Frontal cortex (tissue), 4 donors: ENCODE data around the gene SH3BP2. TPM values are rescaled to one million over a fixed set of nuclear protein-coding genes. Genes with fewer than 3 reads are reported as not detected.

Experiments
- DNase-seq, 2 donors: peaks; one replicate each; pipeline ENCODE4 v3.0.0; 2012; ENCODE audit warnings: low spot score in 2 of 2
- FAIRE-seq: peaks from 2 replicates; lab custom pipeline; 2012; peaks lifted over from hg19 to GRCh38; lab: Jason Lieb, UNC
- total RNA-seq: library from RNA; depleted of rRNA; stranded (reverse); fragments of >200 nt; gene quantifications from one replicate; pipeline ENCODE4 v1.2.3, GENCODE V29; 2014
- donor health status: control.
- donor health status: control.
- donor health status: control.

SH3BP2 gene
- total RNA-seq, 1 donor from 2014 or later, result 19.6 TPM

- no peak for FAIRE-seq
Measured at GRCh38 chr4:2829321-2829932, 36.5 kb downstream of the SH3BP2 start.

DNA sequence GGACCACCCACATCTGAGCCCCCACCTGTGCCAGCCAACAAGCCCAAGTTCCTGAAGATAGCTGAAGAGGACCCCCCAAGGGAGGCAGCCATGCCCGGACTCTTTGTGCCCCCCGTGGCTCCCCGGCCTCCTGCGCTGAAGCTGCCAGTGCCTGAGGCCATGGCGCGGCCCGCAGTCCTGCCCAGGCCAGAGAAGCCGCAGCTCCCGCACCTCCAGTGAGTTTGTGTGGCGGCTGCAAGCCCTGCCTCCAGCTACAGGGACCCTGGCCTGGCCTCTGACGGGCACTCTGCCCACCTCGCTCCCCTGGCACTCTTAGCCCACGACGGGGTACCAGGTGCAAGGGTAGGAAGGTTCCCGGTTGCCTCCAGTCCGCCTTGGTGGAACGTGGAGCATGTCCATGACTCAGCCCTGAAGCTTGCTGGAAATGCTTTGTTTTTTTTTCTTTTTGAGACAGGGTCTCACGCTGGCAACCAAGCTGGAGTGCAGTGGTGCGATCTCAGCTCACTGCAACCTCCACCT lies 37.1 kb downstream of the SH3BP2 start:
- FAIRE-seq (no peak), DNase-seq (no peak)

More at GRCh38 chr4:2829321-2829932, 36.5 kb downstream of the SH3BP2 start:
- DNase-seq, result no peak

DNA sequence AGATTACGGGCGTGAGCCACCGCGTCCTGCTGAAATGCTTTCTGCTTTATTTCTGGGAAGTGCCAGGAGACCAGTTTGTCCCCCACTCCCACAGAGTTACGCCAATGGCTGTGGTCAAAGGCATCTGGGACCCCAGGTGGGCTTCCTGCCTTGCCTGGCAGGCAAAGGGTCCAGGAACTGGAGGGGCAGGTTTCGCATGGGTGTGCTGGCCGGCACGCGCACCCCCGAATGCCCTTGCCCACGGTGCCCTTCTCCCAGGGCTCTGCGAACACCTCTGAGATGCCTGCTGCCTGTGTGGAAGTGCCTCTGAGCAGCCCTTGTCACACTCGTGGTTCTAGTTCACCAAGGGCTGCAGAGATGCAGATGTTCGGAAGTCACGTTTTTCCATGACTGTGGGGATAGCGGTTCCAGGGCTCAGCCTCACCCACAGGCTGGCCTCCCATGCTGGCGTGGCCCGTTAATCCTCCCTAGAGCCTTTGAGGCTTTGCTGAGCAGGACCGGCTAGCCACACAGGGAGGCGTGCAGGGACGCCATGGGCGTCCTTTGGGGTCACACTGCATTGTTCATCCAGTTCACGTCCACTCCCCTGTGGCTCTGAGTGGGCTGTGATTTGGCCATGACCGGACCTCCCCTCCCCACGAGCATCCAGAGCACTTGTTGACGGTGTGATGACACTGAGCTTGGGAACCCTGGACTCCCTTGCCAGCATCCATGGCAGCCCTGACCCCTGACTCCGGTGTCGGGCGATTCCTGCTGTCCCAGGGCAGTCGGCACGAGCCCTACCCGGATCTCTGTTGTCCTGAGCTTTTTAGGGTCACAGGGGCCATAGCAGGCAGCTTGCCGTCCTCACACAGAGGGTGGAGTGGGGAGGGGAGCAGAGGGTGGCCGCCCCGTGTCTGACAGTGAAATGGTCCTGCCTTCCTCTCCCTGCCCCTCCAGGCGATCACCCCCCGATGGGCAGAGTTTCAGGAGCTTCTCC lies 38.0 kb downstream of the SH3BP2 start:
- FAIRE-seq (no peak), DNase-seq (no peak)

- FAIRE-seq (no peak), DNase-seq (no peak)
Measured at GRCh38 chr4:2831611-2832308, 38.9 kb downstream of the SH3BP2 start.

DNA sequence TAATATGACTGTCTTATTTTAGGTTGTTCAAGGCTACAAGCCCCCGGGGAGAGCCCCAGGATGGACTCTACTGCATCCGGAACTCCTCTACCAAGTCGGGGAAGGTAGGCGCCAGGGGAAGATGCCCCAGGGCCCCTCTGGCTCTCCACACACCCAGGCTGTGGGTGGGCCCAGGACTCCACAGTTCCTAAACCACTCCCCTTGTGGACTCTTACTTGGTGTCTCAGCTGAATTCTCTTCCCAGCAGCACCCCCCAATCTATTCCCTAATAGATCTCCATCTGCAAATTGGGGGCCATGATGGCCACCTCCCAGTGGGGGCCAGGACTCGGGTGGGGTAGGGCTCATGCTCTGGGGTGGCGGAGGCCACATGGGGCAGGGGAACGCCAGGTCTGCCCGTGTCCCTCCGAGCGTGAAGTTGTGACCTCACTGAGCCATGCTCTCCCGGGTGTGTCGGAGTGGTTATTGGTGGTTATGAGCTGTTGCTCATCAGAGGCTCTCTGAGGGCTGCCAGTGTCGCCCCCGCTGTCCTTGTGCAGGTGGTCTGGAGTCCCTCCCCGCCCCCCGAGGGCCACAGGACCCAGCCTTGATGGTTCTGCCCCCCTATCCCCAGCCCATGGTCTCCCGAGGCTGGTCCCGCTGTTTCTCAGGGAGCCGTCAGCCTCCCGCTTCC lies 39.6 kb downstream of the SH3BP2 start:
- FAIRE-seq (no peak), DNase-seq (peak in 1 of 2 donors; percentile 5)

DNA sequence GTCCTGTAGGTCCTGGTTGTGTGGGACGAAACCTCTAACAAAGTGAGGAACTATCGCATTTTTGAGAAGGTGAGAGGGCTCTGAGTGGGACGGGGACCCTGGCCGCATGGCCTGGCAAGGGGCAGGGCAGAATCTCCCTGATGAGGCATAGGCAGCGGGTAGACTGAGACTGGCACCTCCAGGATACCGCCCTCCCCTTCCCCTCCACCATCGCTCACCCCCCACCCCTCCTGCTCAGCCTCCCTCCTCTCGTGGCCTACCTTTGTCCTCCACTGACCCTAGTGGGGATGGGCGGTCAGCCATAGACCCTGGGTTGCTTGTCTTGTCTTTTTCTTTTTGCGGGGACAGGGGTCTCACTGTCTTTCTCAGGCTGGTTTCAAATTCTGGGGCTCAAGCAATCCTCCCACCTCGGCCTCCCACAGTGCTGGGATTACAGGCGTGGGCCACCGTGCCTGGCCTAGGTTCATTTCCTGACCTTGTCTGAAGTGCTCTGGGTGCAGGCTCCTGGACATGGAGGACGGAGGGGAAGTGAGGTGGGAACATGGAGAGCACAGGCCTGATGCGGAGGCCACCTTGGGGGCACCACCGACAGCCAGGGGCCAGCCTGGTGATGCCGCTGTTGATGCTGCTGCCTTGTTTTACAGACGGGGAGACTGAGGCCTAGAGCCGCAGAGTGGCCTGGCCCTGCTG lies 40.2 kb downstream of the SH3BP2 start:
- no peak for DNase-seq

GRCh38 chr4:2833671-2834000 lies 40.8 kb downstream of the SH3BP2 start:
- DNase-seq (no peak), FAIRE-seq (no peak)

More for the DNA sequence above, 40.2 kb downstream of the SH3BP2 start:
- no peak for FAIRE-seq

- DNase-seq, result no peak
- no peak for FAIRE-seq
Measured at GRCh38 chr4:2834001-2834921, 41.4 kb downstream of the SH3BP2 start.

- DNase-seq (no peak), FAIRE-seq (no peak)
Measured at GRCh38 chr4:2835978-2836377, 43.1 kb downstream of the SH3BP2 start.

DNA sequence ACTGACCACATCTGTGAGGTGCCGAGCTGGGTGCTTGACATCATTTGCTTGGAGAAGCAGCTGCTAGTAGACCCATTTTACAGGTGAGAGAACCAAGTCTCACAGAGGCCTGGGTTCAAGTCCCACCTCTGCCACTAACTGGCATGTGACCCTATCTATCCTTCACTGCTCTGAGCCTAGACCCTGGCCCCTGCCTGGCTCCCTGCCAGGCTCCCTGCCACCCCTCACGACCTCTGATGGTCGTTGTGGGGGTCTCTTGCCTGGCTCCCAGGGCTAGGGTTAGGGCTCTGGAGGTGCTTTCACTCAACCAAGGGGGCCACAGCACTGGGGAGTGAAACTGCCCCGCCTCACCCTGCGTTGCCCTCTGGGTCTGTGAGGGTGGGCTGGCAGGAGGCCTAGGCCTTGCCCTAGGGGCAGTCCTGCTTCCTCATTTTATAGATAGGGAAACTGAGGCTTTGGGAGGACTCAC lies 43.5 kb downstream of the SH3BP2 start:
- FAIRE-seq (no peak), DNase-seq (no peak)

DNA sequence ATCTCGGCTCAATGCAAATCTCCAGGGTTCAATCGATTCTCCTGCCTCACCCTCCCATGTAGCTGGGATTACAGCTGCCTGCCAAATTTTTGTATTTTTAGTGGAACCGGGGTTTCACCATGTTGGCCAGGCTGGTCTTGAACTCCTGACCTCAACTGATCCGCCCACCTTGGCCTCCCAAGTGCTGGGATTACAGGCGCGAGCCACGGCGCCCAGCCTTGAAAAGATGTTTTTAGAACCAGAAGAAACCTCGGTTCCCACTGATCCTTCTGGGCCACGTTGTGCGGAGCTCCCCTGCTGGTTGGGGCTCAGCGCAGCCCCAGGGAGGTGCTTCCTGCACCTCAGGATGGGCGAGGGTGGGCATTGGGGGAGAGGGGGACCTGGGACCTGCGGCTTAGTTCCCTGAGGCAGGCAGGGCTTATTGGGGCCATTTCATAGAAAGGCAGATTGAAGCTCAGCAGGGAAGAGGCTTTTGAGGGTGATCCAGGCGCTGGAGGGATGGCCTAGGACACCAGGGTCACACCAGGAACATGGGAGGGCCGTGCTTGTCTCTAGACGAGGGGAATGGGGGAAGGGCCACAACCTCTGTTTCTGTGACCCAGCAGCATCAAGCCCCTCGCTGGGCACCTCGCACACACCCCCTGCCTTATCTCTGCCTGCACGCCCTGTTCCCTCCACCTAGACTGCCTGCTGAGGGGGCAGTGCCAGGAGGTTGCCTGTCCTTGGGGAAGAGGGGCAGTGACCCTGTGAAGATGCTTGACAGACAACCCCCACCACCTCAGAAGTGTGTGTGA lies 44.4 kb downstream of the SH3BP2 start:
- DNase-seq, result no peak
- FAIRE-seq, result no peak

GRCh38 chr4:2837904-2838496 lies 45.1 kb downstream of the SH3BP2 start:
- DNase-seq, result peak in 1 of 2 donors; percentile 39
- no peak for FAIRE-seq

DNA sequence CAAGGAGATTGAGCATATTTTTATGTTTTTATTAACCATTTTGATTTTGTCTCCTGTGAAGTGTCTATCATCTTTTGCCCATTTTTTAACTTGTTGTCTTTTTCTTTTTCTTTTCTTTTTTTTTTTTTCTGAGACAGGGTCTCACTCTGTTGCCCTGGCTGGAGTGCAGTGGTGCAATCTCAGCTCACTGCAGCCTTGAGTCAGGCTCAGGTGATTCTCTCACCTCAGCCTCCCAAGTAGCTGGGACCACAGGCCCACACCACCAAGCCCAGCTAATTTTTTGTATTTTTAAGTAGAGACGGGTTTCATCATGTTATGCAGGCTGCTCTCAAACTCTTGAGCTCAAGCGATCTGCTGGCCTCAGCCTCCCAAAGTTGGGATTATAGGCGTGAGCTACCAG lies 46.2 kb downstream of the SH3BP2 start:
- DNase-seq (no peak), FAIRE-seq (no peak)

- peak in 1 of 2 donors; percentile 54 for DNase-seq
- no peak for FAIRE-seq
Measured at GRCh38 chr4:2842687-2843262, 49.9 kb downstream of the SH3BP2 start.

GRCh38 chr4:2843263-2843940 lies 50.5 kb downstream of the SH3BP2 start, which contains the start of gene ADD1:
Gene ADD1 (plus strand): TSS chr4:2843844. CDS start chr4:2875916, 32,072 bp downstream.
- peak; percentile 97 to 98 for DNase-seq
- FAIRE-seq, result no peak
